Memory B cell (primary cell): ENCODE results near the gene COMT.

ENCODE experiments used
- ATAC-seq: fragments of 150-1000 bp; cut with Tn5 transposase; 2 replicates; pipeline ENCODE4 v1.10.0; 2021; ENCODE audit warnings: low read depth, mild to moderate bottlenecking, moderate library complexity
- DNase-seq, 2 donors: peaks; one replicate each; pipeline ENCODE4 v3.0.0; 2022; ENCODE audit warnings: low spot score in 2 of 2
- H3K27ac Mint-ChIP-seq: one replicate; pipeline ENCODE4 v1.8.0; 2022; ENCODE audit warnings: mild to moderate bottlenecking, moderate library complexity, mixed read lengths
- H3K27me3 Mint-ChIP-seq: one replicate; pipeline ENCODE4 v1.8.0; 2022; ENCODE audit warnings: mixed read lengths
- H3K36me3 Mint-ChIP-seq: one replicate; pipeline ENCODE4 v1.8.0; 2022; ENCODE audit warnings: mild to moderate bottlenecking, mixed read lengths
- H3K4me1 Mint-ChIP-seq: one replicate; pipeline ENCODE4 v1.8.0; 2022; ENCODE audit warnings: mixed read lengths
- H3K4me3 Mint-ChIP-seq: one replicate; pipeline ENCODE4 v1.8.0; 2022; ENCODE audit warnings: mild to moderate bottlenecking, moderate library complexity, mixed read lengths
- H3K9me3 Mint-ChIP-seq: one replicate; pipeline ENCODE4 v1.8.0; 2022; ENCODE audit warnings: mixed read lengths

COMT gene

GRCh38 chr22:19941365-19942082 is at the start of gene COMT, which contains the start of gene TXNRD2:
Gene COMT, plus strand, starts transcription at chr22:19941772. Its CDS starts 20,755 bp downstream, at chr22:19962527.
Gene TXNRD2, minus strand, starts transcription at chr22:19941818. Its CDS starts 15 bp downstream, at chr22:19941803.
- ATAC-seq (peak; percentile 88), DNase-seq (peak; percentile 56 to 71)
- Mint-ChIP-seq H3K4me3 (peak within 1 kb of the TSS; percentile 94), H3K27me3 (no peaks in the 10 kb centered on the region), H3K36me3 (peaks cover 13% of the 10 kb centered on the region), H3K27ac (peak within 1 kb of the TSS; percentile 94), H3K4me1 (peaks cover 24% of the 10 kb centered on the region), H3K9me3 (peaks cover 5% of the 10 kb centered on the region)

GRCh38 chr22:19892257-19892879 is 49.2 kb upstream of the COMT start:
- H3K4me1 Mint-ChIP-seq = peaks cover 17% of the 10 kb centered on the region
- peaks cover 2% of the 10 kb centered on the region for H3K36me3 Mint-ChIP-seq
- H3K9me3 Mint-ChIP-seq = no peaks in the 10 kb centered on the region
- peak; percentile 13 for ATAC-seq
- H3K27me3 Mint-ChIP-seq = no peaks in the 10 kb centered on the region
- peak overlapping the region; percentile 82 for H3K4me3 Mint-ChIP-seq
- H3K27ac Mint-ChIP-seq = no peak overlapping the region
- DNase-seq = no peak

- Mint-ChIP-seq H3K36me3 (peaks cover 2% of the 10 kb centered on the region), H3K4me1 (peaks cover 17% of the 10 kb centered on the region), H3K27ac (no peak overlapping the region), H3K9me3 (no peaks in the 10 kb centered on the region), H3K27me3 (no peaks in the 10 kb centered on the region), H3K4me3 (no peak overlapping the region)
- DNase-seq (no peak), ATAC-seq (no peak)
Observed at GRCh38 chr22:19892925-19893324, 48.6 kb upstream of the COMT start.

- Mint-ChIP-seq H3K27ac (no peak overlapping the region), H3K36me3 (peaks cover 2% of the 10 kb centered on the region), H3K4me1 (peaks cover 17% of the 10 kb centered on the region), H3K27me3 (no peaks in the 10 kb centered on the region), H3K9me3 (no peaks in the 10 kb centered on the region), H3K4me3 (no peak overlapping the region)
- DNase-seq (no peak), ATAC-seq (no peak)
Observed at GRCh38 chr22:19893363-19893762, 48.2 kb upstream of the COMT start.

GRCh38 chr22:19895160-19895849 is 46.3 kb upstream of the COMT start:
- Mint-ChIP-seq H3K4me1 (peaks cover 17% of the 10 kb centered on the region), H3K9me3 (no peaks in the 10 kb centered on the region), H3K27me3 (no peaks in the 10 kb centered on the region), H3K4me3 (no peak overlapping the region), H3K27ac (no peak overlapping the region), H3K36me3 (peaks cover 8% of the 10 kb centered on the region)
- DNase-seq (no peak), ATAC-seq (no peak)

- no peaks in the 10 kb centered on the region for H3K9me3 Mint-ChIP-seq
Observed at GRCh38 chr22:19896665-19897355, 44.8 kb upstream of the COMT start.

GRCh38 chr22:19897726-19898125 is 43.8 kb upstream of the COMT start:
- Mint-ChIP-seq H3K4me1 (peaks cover 2% of the 10 kb centered on the region), H3K36me3 (peaks cover 12% of the 10 kb centered on the region), H3K4me3 (no peak overlapping the region), H3K9me3 (no peaks in the 10 kb centered on the region), H3K27ac (no peak overlapping the region), H3K27me3 (no peaks in the 10 kb centered on the region)
- ATAC-seq (no peak), DNase-seq (no peak)

More at GRCh38 chr22:19896665-19897355, 44.8 kb upstream of the COMT start:
- H3K36me3 Mint-ChIP-seq = peaks cover 12% of the 10 kb centered on the region
- no peak overlapping the region for H3K27ac Mint-ChIP-seq
- ATAC-seq (no peak), DNase-seq (no peak)
- H3K4me1 Mint-ChIP-seq = peaks cover 9% of the 10 kb centered on the region
- no peaks in the 10 kb centered on the region for H3K27me3 Mint-ChIP-seq
- H3K4me3 Mint-ChIP-seq = no peak overlapping the region

GRCh38 chr22:19898145-19898544 is 43.4 kb upstream of the COMT start:
- no peak overlapping the region for H3K4me3 Mint-ChIP-seq
- ATAC-seq (no peak), DNase-seq (no peak)
- no peaks in the 10 kb centered on the region for H3K27me3 Mint-ChIP-seq
- peaks cover 2% of the 10 kb centered on the region for H3K4me1 Mint-ChIP-seq
- peaks cover 12% of the 10 kb centered on the region for H3K36me3 Mint-ChIP-seq
- no peaks in the 10 kb centered on the region for H3K9me3 Mint-ChIP-seq
- no peak overlapping the region for H3K27ac Mint-ChIP-seq

GRCh38 chr22:19898831-19899567 is 42.6 kb upstream of the COMT start:
- Mint-ChIP-seq H3K4me3 (no peak overlapping the region), H3K36me3 (peaks cover 11% of the 10 kb centered on the region), H3K4me1 (peaks cover 2% of the 10 kb centered on the region), H3K27ac (no peak overlapping the region), H3K9me3 (no peaks in the 10 kb centered on the region), H3K27me3 (no peaks in the 10 kb centered on the region)
- DNase-seq (no peak), ATAC-seq (no peak)

- no peak for ATAC-seq
- no peaks in the 10 kb centered on the region for H3K27me3 Mint-ChIP-seq
- no peak for DNase-seq
- peaks cover 2% of the 10 kb centered on the region for H3K4me1 Mint-ChIP-seq
- H3K27ac Mint-ChIP-seq = no peak overlapping the region
- H3K36me3 Mint-ChIP-seq = peaks cover 11% of the 10 kb centered on the region
- H3K9me3 Mint-ChIP-seq = no peaks in the 10 kb centered on the region
- H3K4me3 Mint-ChIP-seq = no peak overlapping the region
Observed at GRCh38 chr22:19900707-19901436, 40.7 kb upstream of the COMT start.

GRCh38 chr22:19901577-19902244 is 39.9 kb upstream of the COMT start:
- no peaks in the 10 kb centered on the region for H3K27me3 Mint-ChIP-seq
- peaks cover 16% of the 10 kb centered on the region for H3K36me3 Mint-ChIP-seq
- ATAC-seq (no peak), DNase-seq (no peak)
- no peak overlapping the region for H3K27ac Mint-ChIP-seq
- H3K4me3 Mint-ChIP-seq = no peak overlapping the region
- H3K9me3 Mint-ChIP-seq = no peaks in the 10 kb centered on the region
- H3K4me1 Mint-ChIP-seq = peaks cover 2% of the 10 kb centered on the region

- H3K4me3 Mint-ChIP-seq = no peak overlapping the region
- H3K27ac Mint-ChIP-seq = no peak overlapping the region
- no peaks in the 10 kb centered on the region for H3K27me3 Mint-ChIP-seq
- DNase-seq (no peak), ATAC-seq (no peak)
- H3K9me3 Mint-ChIP-seq = no peaks in the 10 kb centered on the region
- H3K4me1 Mint-ChIP-seq = peaks cover 2% of the 10 kb centered on the region
- peaks cover 16% of the 10 kb centered on the region for H3K36me3 Mint-ChIP-seq
Observed at GRCh38 chr22:19902245-19902715, 39.3 kb upstream of the COMT start.
